Astrocyte of the cerebellum (primary cell): Measurements from ENCODE around the gene FBN2.
A peak's percentile ranks its signal among the peaks of the same experiment; 100 is the strongest.

Experiments used
- DNase-seq: peaks from one replicate; pipeline ENCODE4 v3.0.0-alpha.2; 2011; ENCODE audit warnings: low read depth
- H3K4me3 ChIP-seq: 2 replicates; pipeline ENCODE4 v1.5.1; 2011; ENCODE audit warnings: mild to moderate bottlenecking, low read depth, low read length, moderate library complexity
- CTCF ChIP-seq: IDR thresholded peaks from 2 replicates; pipeline ENCODE4 v1.5.1; 2012; ENCODE audit warnings: low read length, low read depth, moderate library complexity, mild to moderate bottlenecking; ENCODE audit errors: missing control alignments
- in situ Hi-C: cut with HindIII; loops from 2 replicates; pipeline ENCODE4 v1.10.0; 2017; ENCODE audit warnings: low sequenced_read_pairs

The FBN2 gene

DNA sequence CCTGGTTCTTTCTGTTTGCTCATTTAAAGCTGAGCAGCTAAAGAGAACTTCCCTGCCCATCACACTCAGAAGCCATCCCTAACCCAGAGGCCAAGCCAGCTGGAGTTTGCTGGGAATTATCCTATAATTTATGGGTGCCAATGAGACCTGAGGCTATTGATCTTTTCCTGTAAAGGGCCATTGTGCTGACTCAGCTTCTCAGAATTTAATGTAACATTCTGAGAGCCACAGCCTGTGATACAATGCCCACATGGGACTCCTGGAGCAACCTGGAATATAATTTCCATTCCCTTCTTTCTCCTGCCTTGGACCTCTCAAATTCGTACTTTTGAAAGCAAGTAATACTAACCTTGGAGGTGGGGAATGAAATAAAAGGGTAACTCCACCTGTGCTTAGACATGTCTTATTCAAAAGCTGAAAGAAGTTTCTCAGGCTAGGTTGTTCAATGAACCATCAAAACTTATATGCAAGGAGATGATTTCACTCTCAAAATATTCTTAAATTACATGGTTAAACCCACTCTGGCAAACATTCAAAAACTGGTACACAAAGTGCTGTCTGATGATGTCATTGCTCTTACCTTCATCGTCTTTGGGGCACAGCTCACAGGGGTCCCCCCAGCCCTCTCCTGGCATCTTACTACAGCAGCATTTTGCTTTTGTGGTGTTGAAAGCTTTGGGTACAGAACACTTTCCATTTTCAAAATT is 247.7 kb downstream of the FBN2 start:
- DNase-seq = peak; percentile 68
- TF ChIP-seq CTCF = no peak
- H3K4me3 ChIP-seq = no peak overlapping the region
- in situ Hi-C loops = no loop called here

DNA sequence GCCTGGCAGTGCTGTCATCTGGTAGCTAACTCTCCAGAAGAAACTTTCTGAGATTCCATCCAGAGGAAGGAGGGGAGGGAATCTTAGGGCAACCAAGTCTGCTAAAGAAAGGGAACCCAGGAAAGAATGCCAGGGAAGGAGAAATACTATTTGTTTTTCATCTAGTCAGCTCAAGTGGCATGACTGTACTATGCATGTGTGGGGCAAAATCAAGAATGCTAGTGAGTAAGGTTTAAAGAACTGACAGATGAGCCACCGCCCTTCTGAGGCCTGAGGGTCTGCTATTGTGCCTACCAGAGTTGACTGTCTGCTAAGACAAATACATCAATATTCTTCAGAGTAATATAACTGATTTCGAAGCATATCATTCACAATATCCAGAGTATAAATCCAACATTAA is 250.3 kb downstream of the FBN2 start:
- TF ChIP-seq CTCF = no peak
- H3K4me3 ChIP-seq = no peak overlapping the region
- DNase-seq = no peak
- in situ Hi-C loops = no loop called here

- H3K4me3 ChIP-seq = no peak overlapping the region
- DNase-seq = no peak
- in situ Hi-C loops = no loop called here
- no peak for TF ChIP-seq CTCF
These were observed 253.8 kb downstream of the FBN2 start for GRCh38 chr5:128284236-128284635.

- in situ Hi-C loops = no loop called here
These were observed 258.7 kb downstream of the FBN2 start for GRCh38 chr5:128279345-128279744.

GRCh38 chr5:128276537-128277216 is 261.4 kb downstream of the FBN2 start:
- in situ Hi-C loops = no loop called here
- H3K4me3 ChIP-seq = no peak overlapping the region
- no peak for TF ChIP-seq CTCF
- no peak for DNase-seq

More at GRCh38 chr5:128279345-128279744, 258.7 kb downstream of the FBN2 start:
- no peak for TF ChIP-seq CTCF
- DNase-seq = no peak
- H3K4me3 ChIP-seq = no peak overlapping the region

GRCh38 chr5:128274441-128274840 is 263.6 kb downstream of the FBN2 start:
- TF ChIP-seq CTCF = no peak
- in situ Hi-C loops = no loop called here
- DNase-seq = no peak
- no peak overlapping the region for H3K4me3 ChIP-seq
